Measurements from ENCODE around the gene TFAP2C.
"Not testable (repeated sequence)": the region's sequence is repeated elsewhere in the genome, so short reads cannot be mapped to it uniquely, and the experiment has no call there.

The TFAP2C gene

GRCh38 chr20:56637576-56637975 is 8.5 kb downstream of the TFAP2C start:
- Histone ChIP-seq H3K27ac (ENCODE audit: low read depth in 2 of 2, low read length in 2 of 2) (no peak overlapping the region), H3K4me1 (ENCODE audit: control insufficient read depth in 2 of 2, insufficient read depth in 2 of 2, low read length in 2 of 2) (no peaks in the 10 kb centered on the region), H3K27me3 (ENCODE audit: control insufficient read depth in 2 of 2, insufficient read depth in 2 of 2, low read length in 2 of 2) (peaks cover 3 to 10% of the 10 kb centered on the region in 2 donors), H3K9ac (ENCODE audit: low read depth in 1 of 2, low read length in 2 of 2) (no peak overlapping the region), H3K4me3 (ENCODE audit: low read length in 2 of 2) (no peak overlapping the region), H3K36me3 (ENCODE audit: control insufficient read depth in 2 of 2, insufficient read depth in 2 of 2, low read length in 2 of 2) (no peaks in the 10 kb centered on the region), H3K9me3 (ENCODE audit: control insufficient read depth in 2 of 2, low read length in 2 of 2) (no peaks in the 10 kb centered on the region)

GRCh38 chr20:56646599-56646998 is 17.5 kb downstream of the TFAP2C start:
- H3K36me3 ChIP-seq (ENCODE audit: control insufficient read depth in 2 of 2, insufficient read depth in 2 of 2, low read length in 2 of 2), result no peaks in the 10 kb centered on the region
- no peak overlapping the region for H3K9ac ChIP-seq (ENCODE audit: low read depth in 1 of 2, low read length in 2 of 2)
- H3K27me3 ChIP-seq (ENCODE audit: control insufficient read depth in 2 of 2, insufficient read depth in 2 of 2, low read length in 2 of 2), result no peaks in the 10 kb centered on the region
- H3K4me3 ChIP-seq (ENCODE audit: low read length in 2 of 2), result no peak overlapping the region
- no peak overlapping the region for H3K27ac ChIP-seq (ENCODE audit: low read depth in 2 of 2, low read length in 2 of 2)
- no peaks in the 10 kb centered on the region for H3K9me3 ChIP-seq (ENCODE audit: control insufficient read depth in 2 of 2, low read length in 2 of 2)
- H3K4me1 ChIP-seq (ENCODE audit: control insufficient read depth in 2 of 2, insufficient read depth in 2 of 2, low read length in 2 of 2), result no peaks in the 10 kb centered on the region

- no peak overlapping the region for H3K27ac ChIP-seq (ENCODE audit: low read depth in 2 of 2, low read length in 2 of 2)
- H3K9me3 ChIP-seq (ENCODE audit: control insufficient read depth in 2 of 2, low read length in 2 of 2), result no peaks in the 10 kb centered on the region
- H3K4me1 ChIP-seq (ENCODE audit: control insufficient read depth in 2 of 2, insufficient read depth in 2 of 2, low read length in 2 of 2), result no peaks in the 10 kb centered on the region
- no peaks in the 10 kb centered on the region for H3K36me3 ChIP-seq (ENCODE audit: control insufficient read depth in 2 of 2, insufficient read depth in 2 of 2, low read length in 2 of 2)
- peaks cover 0 to 3% of the 10 kb centered on the region in 2 donors for H3K27me3 ChIP-seq (ENCODE audit: control insufficient read depth in 2 of 2, insufficient read depth in 2 of 2, low read length in 2 of 2)
- H3K9ac ChIP-seq (ENCODE audit: low read depth in 1 of 2, low read length in 2 of 2), result no peak overlapping the region
- H3K4me3 ChIP-seq (ENCODE audit: low read length in 2 of 2), result no peak overlapping the region
Observed at GRCh38 chr20:56653211-56653610, 24.1 kb downstream of the TFAP2C start.

GRCh38 chr20:56656632-56657031 is 27.5 kb downstream of the TFAP2C start:
- no peak overlapping the region for H3K27ac ChIP-seq (ENCODE audit: low read depth in 2 of 2, low read length in 2 of 2)
- H3K9ac ChIP-seq (ENCODE audit: low read depth in 1 of 2, low read length in 2 of 2), result no peak overlapping the region
- H3K4me3 ChIP-seq (ENCODE audit: low read length in 2 of 2), result no peak overlapping the region
- peaks cover 0 to 3% of the 10 kb centered on the region in 2 donors for H3K27me3 ChIP-seq (ENCODE audit: control insufficient read depth in 2 of 2, insufficient read depth in 2 of 2, low read length in 2 of 2)
- H3K9me3 ChIP-seq (ENCODE audit: control insufficient read depth in 2 of 2, low read length in 2 of 2), result no peaks in the 10 kb centered on the region
- H3K4me1 ChIP-seq (ENCODE audit: control insufficient read depth in 2 of 2, insufficient read depth in 2 of 2, low read length in 2 of 2), result no peaks in the 10 kb centered on the region
- no peaks in the 10 kb centered on the region for H3K36me3 ChIP-seq (ENCODE audit: control insufficient read depth in 2 of 2, insufficient read depth in 2 of 2, low read length in 2 of 2)

GRCh38 chr20:56657879-56658278 is 28.8 kb downstream of the TFAP2C start:
- Histone ChIP-seq H3K4me1 (ENCODE audit: control insufficient read depth in 2 of 2, insufficient read depth in 2 of 2, low read length in 2 of 2) (no peaks in the 10 kb centered on the region), H3K27me3 (ENCODE audit: control insufficient read depth in 2 of 2, insufficient read depth in 2 of 2, low read length in 2 of 2) (peaks cover 0 to 3% of the 10 kb centered on the region in 2 donors), H3K27ac (ENCODE audit: low read depth in 2 of 2, low read length in 2 of 2) (no peak overlapping the region), H3K9me3 (ENCODE audit: control insufficient read depth in 2 of 2, low read length in 2 of 2) (no peaks in the 10 kb centered on the region), H3K9ac (ENCODE audit: low read depth in 1 of 2, low read length in 2 of 2) (no peak overlapping the region), H3K4me3 (ENCODE audit: low read length in 2 of 2) (no peak overlapping the region), H3K36me3 (ENCODE audit: control insufficient read depth in 2 of 2, insufficient read depth in 2 of 2, low read length in 2 of 2) (no peaks in the 10 kb centered on the region)

GRCh38 chr20:56658341-56658947 is 29.3 kb downstream of the TFAP2C start:
- H3K36me3 ChIP-seq (ENCODE audit: control insufficient read depth in 2 of 2, insufficient read depth in 2 of 2, low read length in 2 of 2); H3K9me3 ChIP-seq (ENCODE audit: control insufficient read depth in 2 of 2, low read length in 2 of 2); H3K27ac ChIP-seq (ENCODE audit: low read depth in 2 of 2, low read length in 2 of 2); H3K27me3 ChIP-seq (ENCODE audit: control insufficient read depth in 2 of 2, insufficient read depth in 2 of 2, low read length in 2 of 2); H3K9ac ChIP-seq (ENCODE audit: low read depth in 1 of 2, low read length in 2 of 2); H3K4me3 ChIP-seq (ENCODE audit: low read length in 2 of 2); H3K4me1 ChIP-seq (ENCODE audit: control insufficient read depth in 2 of 2, insufficient read depth in 2 of 2, low read length in 2 of 2): not testable (repeated sequence)

GRCh38 chr20:56663660-56664059 is 34.6 kb downstream of the TFAP2C start:
- H3K27me3 ChIP-seq (ENCODE audit: control insufficient read depth in 2 of 2, insufficient read depth in 2 of 2, low read length in 2 of 2), result no peaks in the 10 kb centered on the region
- H3K27ac ChIP-seq (ENCODE audit: low read depth in 2 of 2, low read length in 2 of 2), result no peak overlapping the region
- H3K4me3 ChIP-seq (ENCODE audit: low read length in 2 of 2), result no peak overlapping the region
- no peaks in the 10 kb centered on the region for H3K36me3 ChIP-seq (ENCODE audit: control insufficient read depth in 2 of 2, insufficient read depth in 2 of 2, low read length in 2 of 2)
- H3K9ac ChIP-seq (ENCODE audit: low read depth in 1 of 2, low read length in 2 of 2), result no peak overlapping the region
- no peaks in the 10 kb centered on the region for H3K9me3 ChIP-seq (ENCODE audit: control insufficient read depth in 2 of 2, low read length in 2 of 2)
- no peaks in the 10 kb centered on the region for H3K4me1 ChIP-seq (ENCODE audit: control insufficient read depth in 2 of 2, insufficient read depth in 2 of 2, low read length in 2 of 2)

- Histone ChIP-seq H3K36me3 (ENCODE audit: control insufficient read depth in 2 of 2, insufficient read depth in 2 of 2, low read length in 2 of 2) (no peaks in the 10 kb centered on the region), H3K27me3 (ENCODE audit: control insufficient read depth in 2 of 2, insufficient read depth in 2 of 2, low read length in 2 of 2) (no peaks in the 10 kb centered on the region), H3K9ac (ENCODE audit: low read depth in 1 of 2, low read length in 2 of 2) (no peak overlapping the region), H3K4me3 (ENCODE audit: low read length in 2 of 2) (no peak overlapping the region), H3K4me1 (ENCODE audit: control insufficient read depth in 2 of 2, insufficient read depth in 2 of 2, low read length in 2 of 2) (no peaks in the 10 kb centered on the region), H3K27ac (ENCODE audit: low read depth in 2 of 2, low read length in 2 of 2) (no peak overlapping the region), H3K9me3 (ENCODE audit: control insufficient read depth in 2 of 2, low read length in 2 of 2) (no peaks in the 10 kb centered on the region)
Observed at GRCh38 chr20:56664796-56665195, 35.7 kb downstream of the TFAP2C start.

GRCh38 chr20:56665806-56666205 is 36.7 kb downstream of the TFAP2C start:
- H3K27ac ChIP-seq (ENCODE audit: low read depth in 2 of 2, low read length in 2 of 2), result no peak overlapping the region
- H3K4me3 ChIP-seq (ENCODE audit: low read length in 2 of 2), result no peak overlapping the region
- H3K4me1 ChIP-seq (ENCODE audit: control insufficient read depth in 2 of 2, insufficient read depth in 2 of 2, low read length in 2 of 2), result no peaks in the 10 kb centered on the region
- no peaks in the 10 kb centered on the region for H3K27me3 ChIP-seq (ENCODE audit: control insufficient read depth in 2 of 2, insufficient read depth in 2 of 2, low read length in 2 of 2)
- no peak overlapping the region for H3K9ac ChIP-seq (ENCODE audit: low read depth in 1 of 2, low read length in 2 of 2)
- H3K36me3 ChIP-seq (ENCODE audit: control insufficient read depth in 2 of 2, insufficient read depth in 2 of 2, low read length in 2 of 2), result no peaks in the 10 kb centered on the region
- no peaks in the 10 kb centered on the region for H3K9me3 ChIP-seq (ENCODE audit: control insufficient read depth in 2 of 2, low read length in 2 of 2)

GRCh38 chr20:56673450-56673849 is 44.3 kb downstream of the TFAP2C start:
- Histone ChIP-seq H3K36me3 (ENCODE audit: control insufficient read depth in 2 of 2, insufficient read depth in 2 of 2, low read length in 2 of 2) (no peaks in the 10 kb centered on the region), H3K27me3 (ENCODE audit: control insufficient read depth in 2 of 2, insufficient read depth in 2 of 2, low read length in 2 of 2) (no peaks in the 10 kb centered on the region), H3K9ac (ENCODE audit: low read depth in 1 of 2, low read length in 2 of 2) (no peak overlapping the region), H3K4me1 (ENCODE audit: control insufficient read depth in 2 of 2, insufficient read depth in 2 of 2, low read length in 2 of 2) (no peaks in the 10 kb centered on the region), H3K27ac (ENCODE audit: low read depth in 2 of 2, low read length in 2 of 2) (no peak overlapping the region), H3K9me3 (ENCODE audit: control insufficient read depth in 2 of 2, low read length in 2 of 2) (no peaks in the 10 kb centered on the region), H3K4me3 (ENCODE audit: low read length in 2 of 2) (no peak overlapping the region)

- no peak overlapping the region for H3K4me3 ChIP-seq (ENCODE audit: low read length in 2 of 2)
- no peaks in the 10 kb centered on the region for H3K9me3 ChIP-seq (ENCODE audit: control insufficient read depth in 2 of 2, low read length in 2 of 2)
- no peak overlapping the region for H3K27ac ChIP-seq (ENCODE audit: low read depth in 2 of 2, low read length in 2 of 2)
- H3K27me3 ChIP-seq (ENCODE audit: control insufficient read depth in 2 of 2, insufficient read depth in 2 of 2, low read length in 2 of 2), result no peaks in the 10 kb centered on the region
- no peaks in the 10 kb centered on the region for H3K36me3 ChIP-seq (ENCODE audit: control insufficient read depth in 2 of 2, insufficient read depth in 2 of 2, low read length in 2 of 2)
- H3K9ac ChIP-seq (ENCODE audit: low read depth in 1 of 2, low read length in 2 of 2), result no peak overlapping the region
- H3K4me1 ChIP-seq (ENCODE audit: control insufficient read depth in 2 of 2, insufficient read depth in 2 of 2, low read length in 2 of 2), result no peaks in the 10 kb centered on the region
Observed at GRCh38 chr20:56676001-56676400, 46.9 kb downstream of the TFAP2C start.
